ENCODE data around the gene MAML2. TPM values are rescaled to one million over a fixed set of nuclear protein-coding genes. Genes with fewer than 3 reads are reported as not detected.

MAML2 gene
- total RNA-seq, 1 experiment from 2014 or later, result 2.9 TPM

GRCh38 chr11:96019810-96020747, 322.9 kb downstream of the MAML2 start:
- H3K4me1 ChIP-seq (ENCODE audit: control insufficient read depth, insufficient read depth, low read length), result no peaks in the 10 kb centered on the region
- DNase-seq (ENCODE audit: low read depth, low spot score) (no peak), ATAC-seq (no peak; the same call in 1 of the 2 replicates)
- in situ Hi-C loops (cut with HindIII; ENCODE audit: low pct_unique_long_range_greater_than_20kb, low sequenced_read_pairs), result no loop called here
- intact Hi-C loops (cut with micrococcal nuclease; ENCODE audit: unreplicated experiment), result no loop called here
- ChIA-PET POLR2A (no interaction called here), CTCF (no interaction called here)
- no peaks in the 10 kb centered on the region for H3K27me3 ChIP-seq (ENCODE audit: control insufficient read depth, insufficient read depth, low read length)
- TF ChIP-seq SIN3A (IDR thresholded peaks at IDR 0.05; ENCODE audit: borderline replicate concordance, insufficient read depth, low read depth, low read length) (no peak), REST (IDR thresholded peaks at IDR 0.05; ENCODE audit: insufficient read depth in 1 of 2, low read depth in 2 of 2, low read length in 1 of 2) (no peak), POLR2AphosphoS5 (IDR thresholded peaks at IDR 0.05; ENCODE audit: low read depth, low read length) (no peak), TCF7L2 (IDR thresholded peaks at IDR 0.05; ENCODE audit: low read depth, low read length) (no peak), CTCF (IDR thresholded peaks at IDR 0.05) (no peak)
- H3K36me3 ChIP-seq (ENCODE audit: control insufficient read depth, insufficient read depth, low read length), result no peaks in the 10 kb centered on the region
- H3K27ac ChIP-seq (ENCODE audit: low read length), result no peak overlapping the region
- no TSS peak for BruUV-seq (replicated peaks)
- no peak overlapping the region for H3K4me3 ChIP-seq (ENCODE audit: low read depth in 2 of 2, low read length in 2 of 2)
- H3K9me3 ChIP-seq (ENCODE audit: control insufficient read depth, insufficient read depth, low read depth, low read length), result no peaks in the 10 kb centered on the region

- in situ Hi-C loops (cut with HindIII; ENCODE audit: low pct_unique_long_range_greater_than_20kb, low sequenced_read_pairs) (no loop called here), intact Hi-C loops (cut with micrococcal nuclease; ENCODE audit: unreplicated experiment) (no loop called here)
Observed at GRCh38 chr11:96019281-96019680, 323.7 kb downstream of the MAML2 start.

More at GRCh38 chr11:96019281-96019680, 323.7 kb downstream of the MAML2 start:
- Histone ChIP-seq H3K9me3 (ENCODE audit: control insufficient read depth, insufficient read depth, low read depth, low read length) (no peaks in the 10 kb centered on the region), H3K27ac (ENCODE audit: low read length) (no peak overlapping the region), H3K27me3 (ENCODE audit: control insufficient read depth, insufficient read depth, low read length) (no peaks in the 10 kb centered on the region), H3K4me3 (ENCODE audit: low read depth in 2 of 2, low read length in 2 of 2) (no peak overlapping the region), H3K4me1 (ENCODE audit: control insufficient read depth, insufficient read depth, low read length) (no peaks in the 10 kb centered on the region), H3K36me3 (ENCODE audit: control insufficient read depth, insufficient read depth, low read length) (no peaks in the 10 kb centered on the region)
- BruUV-seq (replicated peaks), result no TSS peak
- POLR2A ChIA-PET, result no interaction called here
- TF ChIP-seq SIN3A (IDR thresholded peaks at IDR 0.05; ENCODE audit: borderline replicate concordance, insufficient read depth, low read depth, low read length) (no peak), POLR2AphosphoS5 (IDR thresholded peaks at IDR 0.05; ENCODE audit: low read depth, low read length) (no peak), CTCF (IDR thresholded peaks at IDR 0.05) (no peak), REST (IDR thresholded peaks at IDR 0.05; ENCODE audit: insufficient read depth in 1 of 2, low read depth in 2 of 2, low read length in 1 of 2) (no peak), TCF7L2 (IDR thresholded peaks at IDR 0.05; ENCODE audit: low read depth, low read length) (no peak)
- DNase-seq (ENCODE audit: low read depth, low spot score) (no peak), ATAC-seq (no peak)
- CTCF ChIA-PET, result interaction anchor here (0.6 kb wide), 1 partner anchor 227 kb away, joined by 5 read pairs; no protein-coding TSS in a partner anchor

All from Panc1 (cell line).